Ishikawa (cell line): ENCODE measurements around the gene FGF14.

Source experiments
- FOXM1 ChIP-seq: IDR thresholded peaks from 2 replicates; pipeline ENCODE4 v1.6.1; 2012; ENCODE audit warnings: low read depth, borderline replicate concordance
- NFIC ChIP-seq: IDR thresholded peaks from 2 replicates; pipeline ENCODE4 v1.6.1; 2012
- TEAD4 ChIP-seq: IDR thresholded peaks from 2 replicates; pipeline ENCODE4 v1.6.1; 2012
- YY1 ChIP-seq: IDR thresholded peaks from 2 replicates; pipeline ENCODE4 v1.6.1; 2012; ENCODE audit warnings: low read depth
- TF ChIP-seq, protein P1 (sequence below): IDR thresholded peaks from 2 replicates; pipeline ENCODE4 v1.6.1; 2012

DNA sequence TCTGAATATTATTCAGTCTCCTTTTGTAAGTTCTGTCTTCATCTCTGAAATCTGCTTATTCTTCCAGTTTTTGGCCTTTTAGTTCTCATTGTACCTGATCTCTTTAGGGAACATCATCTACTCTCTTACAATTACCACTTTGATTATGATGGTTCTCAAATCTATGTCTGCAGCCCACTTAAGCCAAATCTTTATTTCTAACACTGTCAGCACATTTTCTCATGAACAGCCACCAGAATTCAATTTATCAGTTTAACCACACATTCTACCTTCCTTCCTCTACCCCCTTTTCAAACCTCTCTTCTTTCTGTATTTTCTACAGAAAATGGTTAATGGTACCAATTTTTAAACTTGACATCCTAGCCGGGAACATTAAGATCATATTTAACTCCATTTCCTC, 175.3 kb downstream of the FGF14 start:
- TF ChIP-seq NFIC (no peak), TEAD4 (no peak), FOXM1 (no peak), YY1 (no peak)
- TF ChIP-seq, protein P1, sequence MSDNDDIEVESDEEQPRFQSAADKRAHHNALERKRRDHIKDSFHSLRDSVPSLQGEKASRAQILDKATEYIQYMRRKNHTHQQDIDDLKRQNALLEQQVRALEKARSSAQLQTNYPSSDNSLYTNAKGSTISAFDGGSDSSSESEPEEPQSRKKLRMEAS: no peak
